HepG2 (cell line): Measurements from ENCODE around the gene ARHGEF37. TPM values are rescaled to one million over a fixed set of nuclear protein-coding genes. Genes with fewer than 3 reads are reported as not detected.

ENCODE experiments used
- EP300 ChIP-seq, 3 experiments: sonication (generic) in 1 of 3; formaldehyde crosslinking in 1 of 3; IDR thresholded peaks; 2 replicates each; pipeline versions ENCODE4 v1.5.1 to v1.6.1; 2011 to 2020; ENCODE audit warnings: low read depth in 2 of 3, low read length in 2 of 3, borderline replicate concordance in 1 of 3, improper control_type of control experiment in 1 of 3, mild to moderate bottlenecking in 1 of 3, missing genetic modification reagents in 1 of 3, moderate library complexity in 1 of 3
- ERF ChIP-seq: IDR thresholded peaks from 2 replicates; pipeline ENCODE4 v1.6.1; 2018; ENCODE audit warnings: missing biosample characterization, missing genetic modification reagents
- FOXA3 ChIP-seq: IDR thresholded peaks from 2 replicates; pipeline ENCODE4 v1.6.1; 2016; ENCODE audit warnings: missing genetic modification reagents, missing compliant biosample characterization
- HOXA3 ChIP-seq: sonication (generic); formaldehyde crosslinking; IDR thresholded peaks from 2 replicates; pipeline ENCODE4 v1.5.0; 2020; ENCODE audit warnings: missing genetic modification reagents
- JARID2 ChIP-seq: sonication (generic); formaldehyde crosslinking; IDR thresholded peaks from 2 replicates; pipeline ENCODE4 v1.8.1; 2023; ENCODE audit warnings: missing genetic modification reagents, inconsistent platforms; ENCODE audit not compliant: insufficient replicate concordance
- KMT2B ChIP-seq: IDR thresholded peaks from 2 replicates; pipeline ENCODE4 v1.6.1; 2016; ENCODE audit warnings: missing genetic modification reagents, missing compliant biosample characterization
- LCORL ChIP-seq, 2 experiments: fragments of 450-650 bp in 1 of 2; sonication (generic) in 1 of 2; formaldehyde crosslinking in 1 of 2; IDR thresholded peaks; 2 replicates each; pipeline versions ENCODE4 v1.5.0 to v1.6.1; 2017 to 2020; ENCODE audit warnings: antibody characterized with exemption in 1 of 2, missing genetic modification reagents in 1 of 2
- MED1 ChIP-seq: sonication (generic); formaldehyde crosslinking; IDR thresholded peaks from 2 replicates; pipeline ENCODE4 v1.4.0; 2020; ENCODE audit warnings: missing genetic modification reagents
- MIER2 ChIP-seq: IDR thresholded peaks from 2 replicates; pipeline ENCODE4 v1.6.1; 2016; ENCODE audit warnings: missing biosample characterization, missing genetic modification reagents
- MIXL1 ChIP-seq: IDR thresholded peaks from 2 replicates; pipeline ENCODE4 v1.6.1; 2016
- NFE2L1 ChIP-seq: sonication (generic); formaldehyde crosslinking; IDR thresholded peaks from 2 replicates; pipeline ENCODE4 v1.4.0; 2020; ENCODE audit warnings: missing genetic modification reagents, mild to moderate bottlenecking, borderline replicate concordance
- RFX3 ChIP-seq: IDR thresholded peaks from 2 replicates; pipeline ENCODE4 v1.6.1; 2016; ENCODE audit warnings: missing biosample characterization, missing genetic modification reagents
- RXRB ChIP-seq: IDR thresholded peaks from 2 replicates; pipeline ENCODE4 v1.6.1; 2016; ENCODE audit warnings: borderline replicate concordance, missing genetic modification reagents, missing compliant biosample characterization
- SIX1 ChIP-seq: sonication (generic); formaldehyde crosslinking; IDR thresholded peaks from 2 replicates; pipeline ENCODE4 v1.4.0; 2020; ENCODE audit warnings: missing genetic modification reagents, borderline replicate concordance
- SMAD9 ChIP-seq: sonication (generic); formaldehyde crosslinking; IDR thresholded peaks from 2 replicates; pipeline ENCODE4 v1.5.1; 2020; ENCODE audit warnings: mild to moderate bottlenecking, missing genetic modification reagents
- SMC3 ChIP-seq: IDR thresholded peaks from 2 replicates; pipeline ENCODE4 v1.6.1; 2011; ENCODE audit warnings: low read length, improper control_type of control experiment
- SRSF1 ChIP-seq: fragments of 200-400 bp; formaldehyde crosslinking; optimal IDR thresholded peaks from 2 replicates; pipeline ENCODE3; 2017; ENCODE audit warnings: mild to moderate bottlenecking, low read depth, low read length, moderate library complexity
- TAF15 ChIP-seq: fragments of 200-400 bp; formaldehyde crosslinking; IDR thresholded peaks from one replicate; pipeline ENCODE4 v1.6.1; 2018; ENCODE audit warnings: mild to moderate bottlenecking, low read depth, low read length; ENCODE audit not compliant: poor library complexity, severe bottlenecking
- TBX3 ChIP-seq: fragments of 450-650 bp; IDR thresholded peaks from 2 replicates; pipeline ENCODE4 v1.6.1; 2017; ENCODE audit warnings: antibody characterized with exemption, mild to moderate bottlenecking, inconsistent platforms, borderline replicate concordance
- TCF12 ChIP-seq, 2 experiments: fragments of 450-650 bp in 1 of 2; sonication (generic) in 1 of 2; formaldehyde crosslinking in 1 of 2; IDR thresholded peaks; 2 replicates each; pipeline versions ENCODE4 v1.6.1 to v1.8.0; 2017 to 2022; ENCODE audit warnings: antibody characterized with exemption in 1 of 2, mild to moderate bottlenecking in 1 of 2, missing genetic modification reagents in 1 of 2, moderate library complexity in 1 of 2
- TEAD3 ChIP-seq: optimal IDR thresholded peaks from 2 replicates; pipeline ENCODE3; 2016; ENCODE audit warnings: borderline replicate concordance
- ZBTB20 ChIP-seq: sonication (generic); formaldehyde crosslinking; IDR thresholded peaks from 2 replicates; pipeline ENCODE4 v1.8.1; 2023; ENCODE audit warnings: missing genetic modification reagents, low read depth, mild to moderate bottlenecking, borderline replicate concordance
- ZMYM4 ChIP-seq: sonication (generic); formaldehyde crosslinking; IDR thresholded peaks from 2 replicates; pipeline ENCODE4 v1.8.1; 2023; ENCODE audit warnings: mild to moderate bottlenecking, missing genetic modification reagents
- ZNF17 ChIP-seq: sonication (generic); formaldehyde crosslinking; IDR thresholded peaks from 2 replicates; pipeline ENCODE4 v1.5.0; 2020; ENCODE audit warnings: mild to moderate bottlenecking, missing genetic modification reagents
- ZNF263 ChIP-seq: sonication (generic); formaldehyde crosslinking; IDR thresholded peaks from 2 replicates; pipeline ENCODE4 v1.4.0; 2020; ENCODE audit warnings: missing genetic modification reagents
- ZNF329 ChIP-seq: sonication (generic); formaldehyde crosslinking; IDR thresholded peaks from 2 replicates; pipeline ENCODE4 v1.9.0; 2021; ENCODE audit warnings: low read depth, mild to moderate bottlenecking, missing genetic modification reagents
- ZNF564 ChIP-seq: sonication (generic); formaldehyde crosslinking; IDR thresholded peaks from 2 replicates; pipeline ENCODE4 v1.8.1; 2023; ENCODE audit warnings: mild to moderate bottlenecking, missing genetic modification reagents
- ZNF644 ChIP-seq: IDR thresholded peaks from 2 replicates; pipeline ENCODE4 v1.6.1; 2016; ENCODE audit warnings: low read depth
- ZNF678 ChIP-seq: sonication (generic); formaldehyde crosslinking; IDR thresholded peaks from 2 replicates; pipeline ENCODE4 v1.4.0; 2020; ENCODE audit warnings: mild to moderate bottlenecking, missing genetic modification reagents
- ZNF792 ChIP-seq: IDR thresholded peaks from 2 replicates; pipeline ENCODE4 v1.6.1; 2016
- polyA plus RNA-seq, 8 experiments: library from polyadenylated mRNA; depleted of rRNA in 3 of 8; stranded (reverse) in 7 of 8; unstranded in 1 of 8; fragments of >200 nt; fragmentation: Illumina TruSeq in 4 of 8; extraction: Trizol in 4 of 8; gene quantifications; 2 replicates each; pipeline versions ENCODE4 v1.2.1 to v1.2.3, GENCODE V29; 2011 to 2016; ENCODE audit warnings: low read depth in 4 of 8, missing spikeins in 1 of 8, mixed read lengths in 1 of 8; ENCODE audit not compliant: insufficient read depth in 1 of 8
- total RNA-seq, 5 experiments: library from RNA; depleted of rRNA; stranded (reverse); fragments of >200 nt; fragmentation: Illumina TruSeq; extraction: Trizol; gene quantifications; 2 replicates each; pipeline ENCODE4 v1.2.3, GENCODE V29; 2016; ENCODE audit warnings: low read depth in 1 of 5
- TF ChIP-seq, protein P1 (sequence below): IDR thresholded peaks from 2 replicates; pipeline ENCODE4 v1.6.1; 2016; ENCODE audit warnings: low read depth
- TF ChIP-seq, protein P2 (sequence below): sonication (generic); formaldehyde crosslinking; IDR thresholded peaks from 2 replicates; pipeline ENCODE4 v1.8.0; 2023; ENCODE audit warnings: mild to moderate bottlenecking, missing genetic modification reagents

ARHGEF37 gene
- total and polyA plus RNA-seq, 2 of the 13 experiments (the other 11 are each of a cell fraction or from before 2014, with no cell fraction given) = 0.18 to 0.27 TPM

GRCh38 chr5:149611326-149611725 lies 30.0 kb downstream of the ARHGEF37 start (continued):
- TF ChIP-seq KMT2B (CRISPR knock-in tag) = 0 out of 2 replicates have a peak, but pooled peaks have one; percentile 32
- TF ChIP-seq LCORL (IDR thresholded peaks at IDR 0.05) = no peak
- 0 out of 2 replicates have a peak, but pooled peaks have one; percentile 43 for TF ChIP-seq LCORL (CRISPR knock-in tag; IDR thresholded peaks at IDR 0.05)
- TF ChIP-seq ZNF792 (CRISPR knock-in tag) = 0 out of 2 replicates have a peak, but pooled peaks have one; percentile 41
- TF ChIP-seq MIER2 (CRISPR knock-in tag) = 0 out of 2 replicates have a peak, but pooled peaks have one; percentile 48
- TF ChIP-seq ZMYM4 = peak; percentile 44; the same call in 1 of the 2 replicates
- TF ChIP-seq TCF12 (IDR thresholded peaks at IDR 0.05) = no peak
- no peak for TF ChIP-seq TCF12 (CRISPR knock-in tag; IDR thresholded peaks at IDR 0.05)
- no peak for TF ChIP-seq JARID2 (CRISPR knock-in tag)
- TF ChIP-seq TBX3 = no peak
- peak; percentile 57 for TF ChIP-seq TEAD3
- TF ChIP-seq, protein P1, sequence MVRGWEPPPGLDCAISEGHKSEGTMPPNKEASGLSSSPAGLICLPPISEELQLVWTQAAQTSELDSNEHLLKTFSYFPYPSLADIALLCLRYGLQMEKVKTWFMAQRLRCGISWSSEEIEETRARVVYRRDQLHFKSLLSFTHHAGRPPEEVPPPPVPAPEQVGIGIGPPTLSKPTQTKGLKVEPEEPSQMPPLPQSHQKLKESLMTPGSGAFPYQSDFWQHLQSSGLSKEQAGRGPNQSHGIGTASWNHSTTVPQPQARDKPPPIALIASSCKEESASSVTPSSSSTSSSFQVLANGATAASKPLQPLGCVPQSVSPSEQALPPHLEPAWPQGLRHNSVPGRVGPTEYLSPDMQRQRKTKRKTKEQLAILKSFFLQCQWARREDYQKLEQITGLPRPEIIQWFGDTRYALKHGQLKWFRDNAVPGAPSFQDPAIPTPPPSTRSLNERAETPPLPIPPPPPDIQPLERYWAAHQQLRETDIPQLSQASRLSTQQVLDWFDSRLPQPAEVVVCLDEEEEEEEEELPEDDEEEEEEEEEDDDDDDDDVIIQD (CRISPR knock-in tag) = peak; percentile 57; the same call in 1 of the 2 replicates
- TF ChIP-seq SMAD9 (CRISPR knock-in tag) = no peak
- no peak for TF ChIP-seq RFX3
- TF ChIP-seq RXRB (CRISPR knock-in tag) = peak; percentile 29; the same call in 1 of the 2 replicates
- TF ChIP-seq, protein P2, sequence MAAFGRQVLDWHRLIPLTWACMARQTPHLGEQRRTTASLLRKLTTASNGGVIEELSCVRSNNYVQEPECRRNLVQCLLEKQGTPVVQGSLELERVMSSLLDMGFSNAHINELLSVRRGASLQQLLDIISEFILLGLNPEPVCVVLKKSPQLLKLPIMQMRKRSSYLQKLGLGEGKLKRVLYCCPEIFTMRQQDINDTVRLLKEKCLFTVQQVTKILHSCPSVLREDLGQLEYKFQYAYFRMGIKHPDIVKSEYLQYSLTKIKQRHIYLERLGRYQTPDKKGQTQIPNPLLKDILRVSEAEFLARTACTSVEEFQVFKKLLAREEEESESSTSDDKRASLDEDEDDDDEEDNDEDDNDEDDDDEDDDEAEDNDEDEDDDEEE = no peak
- TF ChIP-seq SIX1 (CRISPR knock-in tag) = no peak
- TF ChIP-seq TAF15 = no peak
- no peak for TF ChIP-seq NFE2L1 (CRISPR knock-in tag)
- TF ChIP-seq MIXL1 (CRISPR knock-in tag) = peak; percentile 65; the same call in 1 of the 2 replicates
- TF ChIP-seq ZNF678 (CRISPR knock-in tag) = no peak
- peak; percentile 51; the same call in 1 of the 2 replicates for TF ChIP-seq ERF (CRISPR knock-in tag)
- no peak for TF ChIP-seq ZBTB20
- no peak for TF ChIP-seq ZNF17 (CRISPR knock-in tag)
- TF ChIP-seq FOXA3 (CRISPR knock-in tag) = peak; percentile 49; the same call in 1 of the 2 replicates
- no peak for TF ChIP-seq SMC3
- TF ChIP-seq EP300 (IDR thresholded peaks at IDR 0.05; ENCODE audit: low read depth in 2 of 2, low read length in 2 of 2) = peak in 1 of 2 experiments; percentile 31; a peak in 1 of 4 replicates
- no peak for TF ChIP-seq EP300 (CRISPR knock-in tag; IDR thresholded peaks at IDR 0.05; ENCODE audit: borderline replicate concordance)
- no peak for TF ChIP-seq ZNF263 (CRISPR knock-in tag)
- peak; percentile 98 for TF ChIP-seq ZNF644 (CRISPR knock-in tag)
- no peak for TF ChIP-seq SRSF1
- TF ChIP-seq ZNF564 (CRISPR knock-in tag) = no peak
- no peak for TF ChIP-seq ZNF329 (CRISPR knock-in tag)
- TF ChIP-seq MED1 (CRISPR knock-in tag) = peak; percentile 49
- TF ChIP-seq HOXA3 (CRISPR knock-in tag) = peak; percentile 42; the same call in 1 of the 2 replicates
